ENCODE results near the gene PAGR1. TPM values are rescaled to one million over a fixed set of nuclear protein-coding genes. Genes with fewer than 3 reads are reported as not detected.
A peak's percentile ranks its signal among the peaks of the same experiment; 100 is the strongest.

Gene PAGR1
- total RNA-seq, 6 experiments from 2014 or later, result 8.5 to 26.1 (median 11.5) TPM

GRCh38 chr16:29842732-29843346 lies 26.9 kb downstream of the PAGR1 start:
- 92% methylated on average over 2 of the region's 9 CpGs for WGBS (ENCODE audit: insufficient coverage, low coverage, low lambda C conversion rate, missing lambda C conversion rate)

GRCh38 chr16:29843931-29844330 lies 28.0 kb downstream of the PAGR1 start:
- no peak for TF ChIP-seq CTCF (IDR thresholded peaks at IDR 0.05)
- no peak for TF ChIP-seq POLR2A (IDR thresholded peaks at IDR 0.05)
- Histone ChIP-seq H3K36me3 (peaks cover 0 to 50% (median 15%) of the 10 kb centered on the region in 4 donors), H3K27ac (no peak overlapping the region), H3K4me3 (no peak overlapping the region), H3K27me3 (no peaks in the 10 kb centered on the region), H3K9me3 (no peaks in the 10 kb centered on the region), H3K4me1 (no peaks in the 10 kb centered on the region)
- ATAC-seq (no peak), DNase-seq (no peak)
- WGBS (ENCODE audit: insufficient coverage, low coverage, low lambda C conversion rate, missing lambda C conversion rate), result 71% methylated on average over 1 of the region's 8 CpGs
- intact Hi-C loops (cut with DNase I), result no loop called here

More at GRCh38 chr16:29842732-29843346, 26.9 kb downstream of the PAGR1 start:
- ATAC-seq, result no peak
- Histone ChIP-seq H3K9me3 (no peaks in the 10 kb centered on the region), H3K4me3 (no peak overlapping the region), H3K27ac (no peak overlapping the region), H3K36me3 (peaks cover 0 to 58% (median 18%) of the 10 kb centered on the region in 4 donors), H3K4me1 (no peaks in the 10 kb centered on the region), H3K27me3 (no peaks in the 10 kb centered on the region)
- no peak for TF ChIP-seq POLR2A (IDR thresholded peaks at IDR 0.05)
- TF ChIP-seq CTCF (IDR thresholded peaks at IDR 0.05), result peak in 1 of 4 donors; percentile 7
- intact Hi-C loops (cut with DNase I), result no loop called here
- no peak for DNase-seq

- Histone ChIP-seq H3K27ac (no peak overlapping the region), H3K4me3 (no peak overlapping the region), H3K9me3 (no peaks in the 10 kb centered on the region), H3K4me1 (no peaks in the 10 kb centered on the region), H3K27me3 (no peaks in the 10 kb centered on the region), H3K36me3 (peaks cover 0 to 45% (median 13%) of the 10 kb centered on the region in 4 donors)
- 0% methylated on average over 1 of the region's 28 CpGs for WGBS (ENCODE audit: insufficient coverage, low coverage, low lambda C conversion rate, missing lambda C conversion rate)
- no peak for ATAC-seq
- TF ChIP-seq CTCF (IDR thresholded peaks at IDR 0.05), result no peak
- no peak for TF ChIP-seq POLR2A (IDR thresholded peaks at IDR 0.05)
- intact Hi-C loops (cut with DNase I), result loop anchor here in 1 of 2 donors (5.0 kb wide), 1 partner anchor 32 kb away; the partner anchor contains the start of gene PRRT2
- no peak for DNase-seq
Observed at GRCh38 chr16:29844575-29845331, 28.8 kb downstream of the PAGR1 start.

GRCh38 chr16:29845656-29846055 lies 29.7 kb downstream of the PAGR1 start:
- H3K4me1 ChIP-seq, result no peaks in the 10 kb centered on the region
- WGBS (ENCODE audit: insufficient coverage, low coverage, low lambda C conversion rate, missing lambda C conversion rate), result 88% methylated on average over 9 of the region's 18 CpGs
- no peak overlapping the region for H3K4me3 ChIP-seq
- no peaks in the 10 kb centered on the region for H3K9me3 ChIP-seq
- DNase-seq (no peak), ATAC-seq (no peak)
- TF ChIP-seq CTCF (IDR thresholded peaks at IDR 0.05), result no peak
- TF ChIP-seq POLR2A (IDR thresholded peaks at IDR 0.05), result no peak
- peaks cover 0 to 37% (median 13%) of the 10 kb centered on the region in 4 donors for H3K36me3 ChIP-seq
- no peaks in the 10 kb centered on the region for H3K27me3 ChIP-seq
- intact Hi-C loops (cut with DNase I), result loop anchor here in 1 of 2 donors (5.0 kb wide), 1 partner anchor 33 kb away; the partner anchor contains the start of gene PRRT2
- no peak overlapping the region for H3K27ac ChIP-seq

All from right lobe of liver (tissue), 6 donors.